H1 (cell line): ENCODE measurements around the gene FRY. TPM values are rescaled to one million over a fixed set of nuclear protein-coding genes. Genes with fewer than 3 reads are reported as not detected.

Source experiments
- CBX5 ChIP-seq: fragments of 300-800, 300-1000 bp; sonication (generic); IDR thresholded peaks from 2 replicates; pipeline ENCODE4 v1.7.1; 2016; ENCODE audit warnings: antibody characterized with exemption, low read length, low read depth
- RAD21 ChIP-seq, 2 experiments: IDR thresholded peaks in 1 of 2; conservative IDR thresholded peaks in 1 of 2; 2 replicates each; pipeline ENCODE4 v1.6.1; 2011; ENCODE audit warnings: low read depth in 2 of 2, low read length in 2 of 2, improper control_type of control experiment in 1 of 2, inconsistent platforms in 1 of 2, mild to moderate bottlenecking in 1 of 2, moderate library complexity in 1 of 2
- SIN3A ChIP-seq, 2 experiments: IDR thresholded peaks in 1 of 2; conservative IDR thresholded peaks in 1 of 2; 2 replicates each; pipeline ENCODE4 v1.6.1; 2011 to 2012; ENCODE audit warnings: low read length in 2 of 2, improper control_type of control experiment in 1 of 2, low read depth in 1 of 2, mild to moderate bottlenecking in 1 of 2
- SIRT6 ChIP-seq: IDR thresholded peaks from one replicate; pipeline ENCODE4 v1.7.1; 2012; ENCODE audit warnings: low read length, inconsistent platforms
- polyA plus RNA-seq, 7 experiments: library from polyadenylated mRNA; depleted of rRNA in 3 of 7; stranded (reverse) in 5 of 7; unstranded in 2 of 7; fragments of >200 nt in 5 of 7; fragments of 200-250 nt in 2 of 7; gene quantifications; 1 replicate in 5 of 7; 2 replicates in 1 of 7; 4 replicates in 1 of 7; pipeline versions ENCODE4 v1.2.1 to v1.2.3, GENCODE V29; 2011 to 2013; ENCODE audit warnings: missing spikeins in 2 of 7, mixed read lengths in 2 of 7
- total RNA-seq: library from RNA; stranded (reverse); fragmentation: NEBNext Ultra II Directional; extraction: Animal tissue kit (Norgen Biotek cat#: 25700); gene quantifications from 2 replicates; pipeline ENCODE4 v1.2.1, GENCODE V29; 2021
- TF ChIP-seq, protein P1 (sequence below): IDR thresholded peaks from 2 replicates; pipeline ENCODE4 v1.6.1; 2012; ENCODE audit warnings: inconsistent platforms

FRY gene
- total and polyA plus RNA-seq, 2 of the 8 experiments (the other 6 are each of a cell fraction or from before 2014, with no cell fraction given), result 4.3 to 9.2 TPM

DNA sequence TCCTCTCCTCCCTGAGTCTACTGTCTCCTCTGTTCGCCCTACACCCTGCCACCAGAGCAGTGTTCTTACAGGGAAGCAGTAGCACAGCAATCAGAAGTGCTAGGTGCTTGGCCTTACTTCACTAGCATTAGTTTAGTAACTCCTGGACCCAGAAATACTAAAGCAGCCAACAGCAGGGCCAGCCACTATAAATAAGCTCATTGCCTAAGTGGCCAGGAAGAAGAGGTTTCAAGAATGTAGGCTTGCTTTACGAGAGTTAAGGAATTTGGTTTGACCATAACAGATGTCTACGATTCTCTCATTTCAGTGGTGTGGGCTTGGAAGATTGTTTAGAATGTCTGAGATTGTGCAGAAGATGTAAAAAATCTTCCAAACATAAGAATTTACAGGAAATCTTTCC lies 180.2 kb downstream of the FRY start (continued):
- no peak for TF ChIP-seq RAD21 (IDR thresholded peaks at IDR 0.05 in 1 of 2, conservative IDR thresholded peaks at IDR 0.05 in 1 of 2; ENCODE audit: low read depth in 2 of 2, low read length in 2 of 2)
- no peak for TF ChIP-seq SIRT6
- TF ChIP-seq SIN3A (conservative IDR thresholded peaks at IDR 0.05 in 1 of 2, IDR thresholded peaks at IDR 0.05 in 1 of 2; ENCODE audit: low read depth in 1 of 2, low read length in 2 of 2), result no peak
- TF ChIP-seq, protein P1, sequence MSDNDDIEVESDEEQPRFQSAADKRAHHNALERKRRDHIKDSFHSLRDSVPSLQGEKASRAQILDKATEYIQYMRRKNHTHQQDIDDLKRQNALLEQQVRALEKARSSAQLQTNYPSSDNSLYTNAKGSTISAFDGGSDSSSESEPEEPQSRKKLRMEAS, result no peak
- TF ChIP-seq CBX5, result no peak
